Stimulated activated CD4-positive, alpha-beta T cell treated with anti-CD3 and anti-CD28 coated beads, Interleukin-12 subunit alpha, Interleukin-12 subunit beta, amount 100 ng/mL, for 48 hours (primary cell): Measurements from ENCODE around the gene RTF1.
"Not testable (repeated sequence)": the region's sequence is repeated elsewhere in the genome, so short reads cannot be mapped to it uniquely, and the experiment has no call there.

Experiments
- DNase-seq, 3 donors: peaks; one replicate each; pipeline ENCODE4 v3.0.0-alpha.2; 2020; ENCODE audit warnings: low read depth in 2 of 3, low spot score in 1 of 3

Gene RTF1

GRCh38 chr15:41435037-41435786 lies 18.3 kb downstream of the RTF1 start:
- no peak for DNase-seq

GRCh38 chr15:41437448-41437847 lies 20.6 kb downstream of the RTF1 start:
- no peak for DNase-seq

GRCh38 chr15:41438206-41438605 lies 21.3 kb downstream of the RTF1 start:
- no peak for DNase-seq

GRCh38 chr15:41438745-41439144 lies 21.9 kb downstream of the RTF1 start:
- DNase-seq, result not testable (repeated sequence)

- no peak for DNase-seq
These were observed 26.4 kb downstream of the RTF1 start for GRCh38 chr15:41443275-41443674.

GRCh38 chr15:41445399-41445798 lies 28.5 kb downstream of the RTF1 start:
- DNase-seq, result no peak

- no peak for DNase-seq
These were observed 45.3 kb downstream of the RTF1 start for GRCh38 chr15:41462084-41462795.

- no peak for DNase-seq
These were observed 48.1 kb downstream of the RTF1 start for GRCh38 chr15:41464889-41465580.

- peak in 1 of 3 donors; percentile 59 for DNase-seq
These were observed 49.0 kb downstream of the RTF1 start for GRCh38 chr15:41465822-41466421.

GRCh38 chr15:41466711-41467110 lies 49.8 kb downstream of the RTF1 start:
- no peak for DNase-seq

GRCh38 chr15:41469644-41470043 lies 52.7 kb downstream of the RTF1 start:
- DNase-seq, result not testable (repeated sequence)

- DNase-seq, result no peak
These were observed 56.5 kb downstream of the RTF1 start for GRCh38 chr15:41473418-41473817.

GRCh38 chr15:41474436-41474835 lies 57.5 kb downstream of the RTF1 start:
- no peak for DNase-seq

GRCh38 chr15:41474941-41475340 lies 58.0 kb downstream of the RTF1 start:
- DNase-seq, result no peak

GRCh38 chr15:41476416-41477048 lies 59.6 kb downstream of the RTF1 start:
- DNase-seq, result no peak

- no peak for DNase-seq
These were observed 63.7 kb downstream of the RTF1 start for GRCh38 chr15:41480396-41481140.

- no peak for DNase-seq
These were observed 65.4 kb downstream of the RTF1 start for GRCh38 chr15:41482110-41482877.

- no peak for DNase-seq
These were observed 66.2 kb downstream of the RTF1 start for GRCh38 chr15:41483115-41483514.

- DNase-seq, result no peak
These were observed 66.6 kb downstream of the RTF1 start for GRCh38 chr15:41483519-41483918.
